IMR-90 (cell line): ENCODE data around the gene OR10K1.

ENCODE experiments used
- BHLHE40 ChIP-seq: fragments of 150-350 bp; IDR thresholded peaks from 2 replicates; pipeline ENCODE4 v1.6.1; 2016; ENCODE audit warnings: mild to moderate bottlenecking, low read depth, low read length
- POLR2A ChIP-seq: IDR thresholded peaks from 2 replicates; pipeline ENCODE4 v1.6.1; 2012; ENCODE audit warnings: mild to moderate bottlenecking, low read depth, low read length
- RCOR1 ChIP-seq: IDR thresholded peaks from 2 replicates; pipeline ENCODE4 v1.6.1; 2012; ENCODE audit warnings: mild to moderate bottlenecking, low read length, improper control_type of control experiment; ENCODE audit not compliant: insufficient replicate concordance
- TF ChIP-seq, protein P1 (sequence below): conservative IDR thresholded peaks from 2 replicates; pipeline ENCODE4 v1.5.1; 2012; ENCODE audit warnings: mild to moderate bottlenecking, low read depth, low read length, improper control_type of control experiment
- TF ChIP-seq, protein P2 (sequence below): fragments of 150-350 bp; IDR thresholded peaks from 2 replicates; pipeline ENCODE4 v1.6.1; 2016; ENCODE audit warnings: low read depth, mild to moderate bottlenecking, low read length, moderate library complexity, borderline replicate concordance

DNA sequence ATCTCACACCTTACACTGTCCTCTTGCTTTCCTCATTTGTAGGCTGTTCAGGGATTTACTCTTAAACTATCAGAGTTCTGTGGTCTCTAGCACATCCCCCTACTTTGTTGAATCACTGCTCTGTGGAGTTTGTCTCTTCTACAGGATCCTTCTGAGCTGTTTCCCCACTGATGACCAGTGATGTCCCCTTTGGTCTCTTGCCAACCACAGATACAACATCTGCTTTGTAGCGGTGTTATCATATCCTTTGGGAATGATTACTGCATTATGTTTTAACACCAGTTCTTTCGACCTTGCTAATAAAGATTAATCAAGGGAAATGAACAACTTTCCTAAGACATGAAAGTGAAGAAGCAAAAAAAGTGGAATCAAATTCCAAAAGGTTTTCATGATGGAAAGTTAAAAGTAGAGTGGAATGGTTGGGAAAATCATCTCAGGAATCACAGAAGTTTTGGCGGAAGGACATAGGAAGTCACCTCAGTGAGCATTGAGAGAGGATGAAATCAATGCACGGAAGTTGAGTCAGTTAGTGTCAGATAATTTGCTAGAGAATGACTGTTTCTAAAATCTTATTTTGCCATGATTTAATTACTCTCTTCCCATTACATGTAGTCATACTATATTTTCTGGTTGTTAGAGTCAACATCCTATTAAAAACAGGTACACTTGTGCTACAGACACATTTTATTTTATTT, 46.8 kb upstream of the OR10K1 start:
- TF ChIP-seq, protein P1, sequence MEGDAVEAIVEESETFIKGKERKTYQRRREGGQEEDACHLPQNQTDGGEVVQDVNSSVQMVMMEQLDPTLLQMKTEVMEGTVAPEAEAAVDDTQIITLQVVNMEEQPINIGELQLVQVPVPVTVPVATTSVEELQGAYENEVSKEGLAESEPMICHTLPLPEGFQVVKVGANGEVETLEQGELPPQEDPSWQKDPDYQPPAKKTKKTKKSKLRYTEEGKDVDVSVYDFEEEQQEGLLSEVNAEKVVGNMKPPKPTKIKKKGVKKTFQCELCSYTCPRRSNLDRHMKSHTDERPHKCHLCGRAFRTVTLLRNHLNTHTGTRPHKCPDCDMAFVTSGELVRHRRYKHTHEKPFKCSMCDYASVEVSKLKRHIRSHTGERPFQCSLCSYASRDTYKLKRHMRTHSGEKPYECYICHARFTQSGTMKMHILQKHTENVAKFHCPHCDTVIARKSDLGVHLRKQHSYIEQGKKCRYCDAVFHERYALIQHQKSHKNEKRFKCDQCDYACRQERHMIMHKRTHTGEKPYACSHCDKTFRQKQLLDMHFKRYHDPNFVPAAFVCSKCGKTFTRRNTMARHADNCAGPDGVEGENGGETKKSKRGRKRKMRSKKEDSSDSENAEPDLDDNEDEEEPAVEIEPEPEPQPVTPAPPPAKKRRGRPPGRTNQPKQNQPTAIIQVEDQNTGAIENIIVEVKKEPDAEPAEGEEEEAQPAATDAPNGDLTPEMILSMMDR, result no peak
- no peak for TF ChIP-seq BHLHE40
- TF ChIP-seq RCOR1, result no peak
- TF ChIP-seq POLR2A, result no peak
- TF ChIP-seq, protein P2, sequence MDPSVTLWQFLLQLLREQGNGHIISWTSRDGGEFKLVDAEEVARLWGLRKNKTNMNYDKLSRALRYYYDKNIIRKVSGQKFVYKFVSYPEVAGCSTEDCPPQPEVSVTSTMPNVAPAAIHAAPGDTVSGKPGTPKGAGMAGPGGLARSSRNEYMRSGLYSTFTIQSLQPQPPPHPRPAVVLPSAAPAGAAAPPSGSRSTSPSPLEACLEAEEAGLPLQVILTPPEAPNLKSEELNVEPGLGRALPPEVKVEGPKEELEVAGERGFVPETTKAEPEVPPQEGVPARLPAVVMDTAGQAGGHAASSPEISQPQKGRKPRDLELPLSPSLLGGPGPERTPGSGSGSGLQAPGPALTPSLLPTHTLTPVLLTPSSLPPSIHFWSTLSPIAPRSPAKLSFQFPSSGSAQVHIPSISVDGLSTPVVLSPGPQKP, result no peak
